ENCODE measurements around the gene CAPZA1.

DNA sequence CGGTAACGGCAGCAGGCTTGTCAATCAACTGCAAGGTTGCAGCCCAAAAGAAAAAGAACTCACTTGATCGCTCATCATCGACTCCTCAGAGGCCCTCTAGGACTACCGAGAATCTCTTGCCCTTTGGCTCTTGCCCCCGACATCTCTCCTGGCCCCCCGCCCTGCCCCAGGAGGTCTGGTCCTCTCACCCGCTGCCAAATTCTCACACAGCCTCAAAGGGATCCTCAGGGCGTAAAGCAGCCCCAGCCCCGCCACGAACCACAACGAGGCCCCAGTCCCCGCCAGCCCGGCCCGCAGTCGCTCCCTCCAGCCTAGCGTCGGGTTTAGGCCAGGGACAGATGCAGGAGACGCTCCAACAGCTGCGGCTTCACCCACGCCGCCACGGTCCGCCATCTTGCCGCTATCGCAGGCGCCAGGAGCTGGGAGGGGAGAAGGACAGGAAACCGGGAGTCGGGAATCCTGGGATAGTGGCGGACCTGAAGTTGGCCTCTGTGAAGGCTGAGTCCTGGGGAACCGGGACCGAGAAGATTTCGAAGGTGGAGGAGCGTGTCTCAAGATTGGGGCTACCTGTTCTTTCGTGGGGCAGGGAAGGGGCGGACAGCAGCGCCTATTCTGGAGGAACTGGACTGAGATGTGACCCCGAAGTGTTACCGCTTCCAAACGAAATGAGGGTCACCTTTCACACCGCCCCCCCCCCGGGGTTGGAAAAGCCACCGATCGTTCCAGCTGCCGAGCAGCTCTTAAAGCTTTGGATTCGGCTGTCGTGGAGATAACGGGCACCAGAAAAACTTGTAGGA lies 713 bp upstream of the CAPZA1 start, which contains the start of gene ST7L:
- TF ChIP-seq, protein P1, sequence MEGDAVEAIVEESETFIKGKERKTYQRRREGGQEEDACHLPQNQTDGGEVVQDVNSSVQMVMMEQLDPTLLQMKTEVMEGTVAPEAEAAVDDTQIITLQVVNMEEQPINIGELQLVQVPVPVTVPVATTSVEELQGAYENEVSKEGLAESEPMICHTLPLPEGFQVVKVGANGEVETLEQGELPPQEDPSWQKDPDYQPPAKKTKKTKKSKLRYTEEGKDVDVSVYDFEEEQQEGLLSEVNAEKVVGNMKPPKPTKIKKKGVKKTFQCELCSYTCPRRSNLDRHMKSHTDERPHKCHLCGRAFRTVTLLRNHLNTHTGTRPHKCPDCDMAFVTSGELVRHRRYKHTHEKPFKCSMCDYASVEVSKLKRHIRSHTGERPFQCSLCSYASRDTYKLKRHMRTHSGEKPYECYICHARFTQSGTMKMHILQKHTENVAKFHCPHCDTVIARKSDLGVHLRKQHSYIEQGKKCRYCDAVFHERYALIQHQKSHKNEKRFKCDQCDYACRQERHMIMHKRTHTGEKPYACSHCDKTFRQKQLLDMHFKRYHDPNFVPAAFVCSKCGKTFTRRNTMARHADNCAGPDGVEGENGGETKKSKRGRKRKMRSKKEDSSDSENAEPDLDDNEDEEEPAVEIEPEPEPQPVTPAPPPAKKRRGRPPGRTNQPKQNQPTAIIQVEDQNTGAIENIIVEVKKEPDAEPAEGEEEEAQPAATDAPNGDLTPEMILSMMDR (IDR thresholded peaks at IDR 0.05; ENCODE audit: poor library complexity, severe bottlenecking), result no peak
- no peak for TF ChIP-seq EP300 (conservative IDR thresholded peaks at IDR 0.05; ENCODE audit: poor library complexity, severe bottlenecking)

All from neural cell (in vitro differentiated cells).